ENCODE data around the gene INTS14. TPM values are rescaled to one million over a fixed set of nuclear protein-coding genes. Genes with fewer than 3 reads are reported as not detected.
A peak's percentile ranks its signal among the peaks of the same experiment; 100 is the strongest.

Gene INTS14
- total RNA-seq, 1 donor from 2014 or later, result 28.7 TPM

- no peak for FAIRE-seq
- H3K27me3 ChIP-seq (ENCODE audit: control insufficient read depth, insufficient read depth, low read length), result no peaks in the 10 kb centered on the region
- no peak overlapping the region for H3K4me3 ChIP-seq (ENCODE audit: low read depth, low read length)
- TF ChIP-seq, protein P1, sequence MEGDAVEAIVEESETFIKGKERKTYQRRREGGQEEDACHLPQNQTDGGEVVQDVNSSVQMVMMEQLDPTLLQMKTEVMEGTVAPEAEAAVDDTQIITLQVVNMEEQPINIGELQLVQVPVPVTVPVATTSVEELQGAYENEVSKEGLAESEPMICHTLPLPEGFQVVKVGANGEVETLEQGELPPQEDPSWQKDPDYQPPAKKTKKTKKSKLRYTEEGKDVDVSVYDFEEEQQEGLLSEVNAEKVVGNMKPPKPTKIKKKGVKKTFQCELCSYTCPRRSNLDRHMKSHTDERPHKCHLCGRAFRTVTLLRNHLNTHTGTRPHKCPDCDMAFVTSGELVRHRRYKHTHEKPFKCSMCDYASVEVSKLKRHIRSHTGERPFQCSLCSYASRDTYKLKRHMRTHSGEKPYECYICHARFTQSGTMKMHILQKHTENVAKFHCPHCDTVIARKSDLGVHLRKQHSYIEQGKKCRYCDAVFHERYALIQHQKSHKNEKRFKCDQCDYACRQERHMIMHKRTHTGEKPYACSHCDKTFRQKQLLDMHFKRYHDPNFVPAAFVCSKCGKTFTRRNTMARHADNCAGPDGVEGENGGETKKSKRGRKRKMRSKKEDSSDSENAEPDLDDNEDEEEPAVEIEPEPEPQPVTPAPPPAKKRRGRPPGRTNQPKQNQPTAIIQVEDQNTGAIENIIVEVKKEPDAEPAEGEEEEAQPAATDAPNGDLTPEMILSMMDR (IDR thresholded peaks at IDR 0.05; ENCODE audit: insufficient read depth, low read length, severe bottlenecking), result no peak
- H3K36me3 ChIP-seq (ENCODE audit: control insufficient read depth, insufficient read depth, low read length), result peaks cover 9% of the 10 kb centered on the region
- peak; percentile 17 for DNase-seq (ENCODE audit: low read depth)
Observed at GRCh38 chr15:65603134-65603533, 7.8 kb downstream of the INTS14 start.

DNA sequence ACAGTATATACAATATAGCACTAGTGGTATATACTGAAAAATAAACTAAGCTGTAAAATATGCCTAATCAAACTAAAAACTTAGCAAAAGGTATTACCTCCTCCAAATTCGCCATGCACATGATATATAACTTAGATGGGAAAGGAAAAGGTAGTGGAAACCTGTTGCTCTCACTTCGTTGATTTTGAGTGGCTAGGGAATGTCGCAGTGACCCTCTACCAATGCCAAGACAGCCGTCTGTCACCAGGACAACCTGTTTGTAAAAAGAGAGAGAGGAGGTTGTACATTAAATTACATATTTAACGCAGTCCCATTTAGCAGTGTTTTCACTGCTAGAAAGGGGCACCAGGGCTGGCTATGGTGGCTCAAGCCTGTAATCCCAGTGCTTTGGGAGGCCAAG lies 11.3 kb downstream of the INTS14 start:
- Histone ChIP-seq H3K36me3 (ENCODE audit: control insufficient read depth, insufficient read depth, low read length) (peaks cover 14% of the 10 kb centered on the region), H3K27me3 (ENCODE audit: control insufficient read depth, insufficient read depth, low read length) (no peaks in the 10 kb centered on the region), H3K4me3 (ENCODE audit: low read depth, low read length) (no peak overlapping the region)
- FAIRE-seq (no peak), DNase-seq (ENCODE audit: low read depth) (no peak)
- TF ChIP-seq, protein P1 (IDR thresholded peaks at IDR 0.05; ENCODE audit: insufficient read depth, low read length, severe bottlenecking), result no peak

DNA sequence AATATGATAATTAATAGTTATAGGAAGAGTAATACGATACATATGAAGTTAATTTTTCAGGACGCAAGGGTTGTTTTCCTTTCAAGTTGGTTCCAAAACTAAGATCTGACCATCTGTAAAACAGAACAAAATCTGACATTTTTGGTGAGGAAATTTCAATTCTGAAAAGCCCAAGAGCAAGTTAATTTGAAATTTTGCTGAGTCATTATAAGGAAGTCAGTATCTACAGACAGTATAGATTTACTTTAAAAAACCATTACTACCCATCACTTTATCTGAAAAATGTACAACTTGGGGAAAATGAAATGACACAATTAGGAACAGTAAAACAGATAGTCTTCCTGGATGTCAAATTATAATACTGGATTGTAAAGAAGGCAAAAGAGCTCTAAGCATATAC lies 12.5 kb downstream of the INTS14 start:
- H3K36me3 ChIP-seq (ENCODE audit: control insufficient read depth, insufficient read depth, low read length), result peaks cover 12% of the 10 kb centered on the region
- FAIRE-seq (no peak), DNase-seq (ENCODE audit: low read depth) (no peak)
- TF ChIP-seq, protein P1 (IDR thresholded peaks at IDR 0.05; ENCODE audit: insufficient read depth, low read length, severe bottlenecking), result no peak
- H3K4me3 ChIP-seq (ENCODE audit: low read depth, low read length), result no peak overlapping the region
- no peaks in the 10 kb centered on the region for H3K27me3 ChIP-seq (ENCODE audit: control insufficient read depth, insufficient read depth, low read length)

- Histone ChIP-seq H3K36me3 (ENCODE audit: control insufficient read depth, insufficient read depth, low read length) (peaks cover 18% of the 10 kb centered on the region), H3K4me3 (ENCODE audit: low read depth, low read length) (no peak overlapping the region), H3K27me3 (ENCODE audit: control insufficient read depth, insufficient read depth, low read length) (no peaks in the 10 kb centered on the region)
- FAIRE-seq, result no peak
- DNase-seq (ENCODE audit: low read depth), result no peak
- TF ChIP-seq, protein P1 (IDR thresholded peaks at IDR 0.05; ENCODE audit: insufficient read depth, low read length, severe bottlenecking), result peak; percentile 12
Observed at GRCh38 chr15:65595960-65596359, 15.0 kb downstream of the INTS14 start.

DNA sequence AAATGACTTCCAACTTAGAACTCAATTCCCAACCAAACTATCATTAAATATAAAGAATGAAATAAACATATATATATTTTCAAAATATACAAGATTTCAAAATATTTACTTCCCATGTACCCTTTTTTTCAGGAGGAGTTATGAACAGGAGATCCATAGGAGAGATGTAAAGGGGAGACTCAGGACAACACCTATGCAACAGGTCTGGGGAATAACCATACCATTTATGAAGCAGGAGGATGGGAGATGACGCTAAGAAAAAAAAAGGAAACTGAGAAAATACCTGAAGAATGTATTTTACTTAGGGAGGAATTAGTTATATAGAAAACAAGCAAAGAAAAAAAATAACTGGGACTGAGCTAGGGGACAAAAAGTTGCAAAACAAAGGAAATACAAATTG lies 23.8 kb downstream of the INTS14 start:
- TF ChIP-seq, protein P1 (IDR thresholded peaks at IDR 0.05; ENCODE audit: insufficient read depth, low read length, severe bottlenecking), result no peak
- H3K4me3 ChIP-seq (ENCODE audit: low read depth, low read length), result no peak overlapping the region
- FAIRE-seq (no peak), DNase-seq (ENCODE audit: low read depth) (no peak)
- H3K36me3 ChIP-seq (ENCODE audit: control insufficient read depth, insufficient read depth, low read length), result peaks cover 10% of the 10 kb centered on the region
- H3K27me3 ChIP-seq (ENCODE audit: control insufficient read depth, insufficient read depth, low read length), result no peaks in the 10 kb centered on the region

GRCh38 chr15:65584241-65584640 lies 26.7 kb downstream of the INTS14 start:
- Histone ChIP-seq H3K36me3 (ENCODE audit: control insufficient read depth, insufficient read depth, low read length) (peaks cover 16% of the 10 kb centered on the region), H3K27me3 (ENCODE audit: control insufficient read depth, insufficient read depth, low read length) (no peaks in the 10 kb centered on the region), H3K4me3 (ENCODE audit: low read depth, low read length) (no peak overlapping the region)
- FAIRE-seq, result no peak
- no peak for DNase-seq (ENCODE audit: low read depth)
- TF ChIP-seq, protein P1 (IDR thresholded peaks at IDR 0.05; ENCODE audit: insufficient read depth, low read length, severe bottlenecking), result no peak

All from bronchial epithelial cell (primary cell).